K562 (cell line): ENCODE results near the gene VPS13C. TPM values are rescaled to one million over a fixed set of nuclear protein-coding genes. Genes with fewer than 3 reads are reported as not detected.
"Not testable (repeated sequence)": the region's sequence is repeated elsewhere in the genome, so short reads cannot be mapped to it uniquely, and the experiment has no call there.

Experiments used
- ATAC-seq: fragments of 200-7000 bp; cut with Tn5 transposase; 3 replicates; pipeline ENCODE4 v1.9.1; 2020; ENCODE audit warnings: moderate library complexity
- BruUV-seq: library from RNA; stranded (reverse); fragments of 400-500 nt; replicated peaks from 2 replicates; lab custom pipeline; 2021; lab: Mats Ljungman, UMichigan
- CTCF ChIA-PET: fragments of 300-600 bp; formaldehyde crosslinking; extraction: SDS; loops from one replicate; lab custom pipeline; 2021; ENCODE audit warnings: low intra/inter-chr PET ratio; lab: Yijun Ruan, JAX
- POLR2A ChIA-PET: fragments of 300-600, 350-650 bp; sonication (Branson Sonifier 250); formaldehyde crosslinking; extraction: SDS; loops from one replicate; lab custom pipeline; 2021; ENCODE audit warnings: antibody characterized with exemption, inconsistent platforms; lab: Yijun Ruan, JAX
- DNase-seq, 4 experiments: peaks; one replicate each; pipeline versions ENCODE4 v3.0.0 to v3.0.0-alpha.2; 2011 to 2018; ENCODE audit warnings: low spot score in 3 of 4, mixed read lengths in 3 of 4; ENCODE audit errors: extremely low read depth in 1 of 4
- FAIRE-seq: peaks from 2 replicates; lab custom pipeline; 2011; peaks lifted over from hg19 to GRCh38; lab: Jason Lieb, UNC
- H2AFZ ChIP-seq: 2 replicates; pipeline ENCODE4 v1.6.0; 2011; ENCODE audit warnings: low read depth, low read length, control low read depth, inconsistent platforms
- H3K27ac ChIP-seq: fragments of 200-600 bp; 3 replicates; pipeline ENCODE4 v1.8.0; 2011; ENCODE audit warnings: low read depth, mild to moderate bottlenecking, control low read depth, inconsistent platforms, low read length, moderate library complexity, mixed read lengths; ENCODE audit errors: extremely low read depth
- H3K27me3 ChIP-seq, 2 experiments: fragments of 300-600 bp in 1 of 2; 2 replicates in 1 of 2; 3 replicates in 1 of 2; pipeline versions ENCODE4 v1.6.0 to v1.8.0; 2011; ENCODE audit warnings: inconsistent platforms in 2 of 2, low read length in 2 of 2, mild to moderate bottlenecking in 1 of 2, mixed read lengths in 1 of 2, moderate library complexity in 1 of 2; ENCODE audit not compliant: control insufficient read depth in 2 of 2, insufficient read depth in 2 of 2
- H3K36me3 ChIP-seq: fragments of 300-600 bp; 3 replicates; pipeline ENCODE4 v1.8.0; 2011; ENCODE audit warnings: mild to moderate bottlenecking, low read length, inconsistent platforms; ENCODE audit not compliant: control insufficient read depth, insufficient read depth
- H3K4me1 ChIP-seq, 2 experiments: fragments of 200-600 bp in 1 of 2; replicated peaks in 1 of 2; 2 replicates in 1 of 2; 3 replicates in 1 of 2; pipeline versions ENCODE4 v1.5.1 to v1.8.0; 2011; ENCODE audit warnings: inconsistent platforms in 2 of 2, low read length in 2 of 2, mild to moderate bottlenecking in 1 of 2, mixed read lengths in 1 of 2, moderate library complexity in 1 of 2; ENCODE audit not compliant: control insufficient read depth in 2 of 2, insufficient read depth in 2 of 2
- H3K4me2 ChIP-seq: 2 replicates; pipeline ENCODE4 v1.6.1; 2011; ENCODE audit warnings: low read length, control low read depth, inconsistent platforms, mixed read lengths; ENCODE audit not compliant: insufficient read depth
- H3K4me3 ChIP-seq: fragments of 200-600 bp; sonication (generic), shearing (Covaris generic); 2 replicates; pipeline ENCODE4 v1.5.1; 2016; ENCODE audit warnings: control low read depth, inconsistent platforms
- H3K79me2 ChIP-seq: fragments of 200-600 bp; 3 replicates; pipeline ENCODE4 v1.8.0; 2011; ENCODE audit warnings: low read length, inconsistent platforms; ENCODE audit not compliant: control insufficient read depth, insufficient read depth
- H3K9ac ChIP-seq, 2 experiments: 2 replicates each; pipeline versions ENCODE4 v1.6.0 to v1.6.1; 2011; ENCODE audit warnings: low read depth in 2 of 2, low read length in 2 of 2, control low read depth in 1 of 2, inconsistent platforms in 1 of 2, mild to moderate bottlenecking in 1 of 2, mixed read lengths in 1 of 2; ENCODE audit not compliant: insufficient read depth in 1 of 2
- H3K9me1 ChIP-seq: one replicate; pipeline ENCODE4 v1.6.0; 2011; ENCODE audit warnings: inconsistent platforms, mild to moderate bottlenecking, low read length, moderate library complexity; ENCODE audit not compliant: control insufficient read depth, insufficient read depth
- H3K9me3 ChIP-seq: replicated peaks from 2 replicates; pipeline ENCODE4 v1.5.1; 2011; ENCODE audit warnings: low read depth, low read length, inconsistent platforms; ENCODE audit not compliant: control insufficient read depth, insufficient read depth
- H4K20me1 ChIP-seq: replicated peaks from 2 replicates; pipeline ENCODE4 v1.6.1; 2011; ENCODE audit warnings: low read length, inconsistent platforms, mixed read lengths; ENCODE audit not compliant: control insufficient read depth, insufficient read depth
- BCOR ChIP-seq: fragments of 450-650 bp; IDR thresholded peaks from 2 replicates; pipeline ENCODE4 v1.6.1; 2016
- CBFA2T3 ChIP-seq: fragments of 450-650 bp; IDR thresholded peaks from 2 replicates; pipeline ENCODE4 v1.6.1; 2017
- CXXC5 ChIP-seq: fragments of 250-450 bp; sonication (Bioruptor Pico); IDR thresholded peaks from 2 replicates; pipeline ENCODE4 v1.8.0; 2022; ENCODE audit warnings: inconsistent platforms, mild to moderate bottlenecking, moderate library complexity
- HNRNPL ChIP-seq: fragments of 200-400 bp; formaldehyde crosslinking; IDR thresholded peaks from 2 replicates; pipeline ENCODE4 v1.6.1; 2017; ENCODE audit warnings: low read depth, mild to moderate bottlenecking, low read length
- ILF3 ChIP-seq: fragments of 450-650 bp; IDR thresholded peaks from 2 replicates; pipeline ENCODE4 v1.6.1; 2018; ENCODE audit warnings: antibody characterized with exemption, mild to moderate bottlenecking, moderate library complexity, borderline replicate concordance
- KDM1A ChIP-seq, 2 experiments: fragments of 450-650 bp; IDR thresholded peaks; 2 replicates each; pipeline ENCODE4 v1.6.1; 2016; ENCODE audit warnings: mild to moderate bottlenecking in 2 of 2
- KLF6 ChIP-seq: fragments of 250-450 bp; sonication (Bioruptor Pico); IDR thresholded peaks from 2 replicates; pipeline ENCODE4 v1.4.0; 2020; ENCODE audit warnings: mild to moderate bottlenecking, moderate library complexity, borderline replicate concordance
- SMARCE1 ChIP-seq: fragments of 450-650 bp; IDR thresholded peaks from 2 replicates; pipeline ENCODE4 v1.7.1; 2016; ENCODE audit warnings: mild to moderate bottlenecking
- TAL1 ChIP-seq: fragments of 450-650 bp; IDR thresholded peaks from 2 replicates; pipeline ENCODE4 v1.6.1; 2016; ENCODE audit warnings: mild to moderate bottlenecking
- TCF3 ChIP-seq: sonication (generic); formaldehyde crosslinking; IDR thresholded peaks from 2 replicates; pipeline ENCODE4 v1.4.0; 2020; ENCODE audit warnings: mild to moderate bottlenecking, missing genetic modification reagents
- ZNF24 ChIP-seq: fragments of 450-650 bp; IDR thresholded peaks from 2 replicates; pipeline ENCODE4 v1.6.1; 2016
- ZNF384 ChIP-seq: IDR thresholded peaks from 2 replicates; pipeline ENCODE4 v1.6.1; 2012; ENCODE audit warnings: low read depth, low read length, improper control_type of control experiment
- ZNF507 ChIP-seq: conservative IDR thresholded peaks from 2 replicates; pipeline ENCODE4 v1.6.1; 2017; ENCODE audit warnings: missing genetic modification characterization, missing compliant biosample characterization
- WGBS: fragments of 100-300 bp; shearing (Covaris generic); methylation state at CpG from one replicate; pipeline ENCODE4 v1.1.6; 2016; ENCODE audit warnings: low coverage, mixed read lengths; ENCODE audit not compliant: insufficient coverage; ENCODE audit errors: missing lambda C conversion rate; 5-methylcytosine and 5-hydroxymethylcytosine counted together
- in situ Hi-C: fragments of 300-500 bp; cut with MboI; formaldehyde crosslinking; loops from 4 replicates; pipeline ENCODE4 v1.15.0; 2018; ENCODE audit warnings: inconsistent platforms, mixed read lengths
- intact Hi-C: fragments of 100-400 bp; cut with micrococcal nuclease; formaldehyde crosslinking; loops from 2 replicates; pipeline ENCODE4 v1.14.2; 2022
- polyA plus RNA-seq, 8 experiments: library from polyadenylated mRNA; depleted of rRNA in 4 of 8; stranded (reverse) in 5 of 8; unstranded in 3 of 8; fragments of >200 nt; fragmentation: Nextera tagmentation in 2 of 8; fragmentation: Illumina TruSeq in 1 of 8; extraction: Ambion mirVana in 2 of 8; extraction: Trizol in 1 of 8; gene quantifications; 2 replicates each; pipeline versions ENCODE4 v1.2.1 to v1.2.3, GENCODE V29; 2011 to 2014; ENCODE audit warnings: inconsistent platforms in 1 of 8, missing spikeins in 1 of 8
- total RNA-seq, 7 experiments: library from RNA; depleted of rRNA in 6 of 7; stranded (reverse); fragments of >200 nt in 6 of 7; fragmentation: Illumina TruSeq in 2 of 7; extraction: Trizol in 2 of 7; gene quantifications; 2 replicates each; pipeline versions ENCODE4 v1.2.1 to v1.2.3, GENCODE V29; 2011 to 2021; ENCODE audit warnings: low replicate concordance in 1 of 7
- TF ChIP-seq, protein P1 (sequence below): fragments of 450-650 bp; formaldehyde crosslinking; IDR thresholded peaks from 2 replicates; pipeline ENCODE4 v1.4.0; 2020; ENCODE audit warnings: mild to moderate bottlenecking, mixed read lengths
- TF ChIP-seq, protein P2 (sequence below): sonication (generic); IDR thresholded peaks from 2 replicates; pipeline ENCODE4 v1.6.1; 2016

VPS13C gene
- total and polyA plus RNA-seq, 9 of the 15 experiments (the other 6 are each of a cell fraction or from before 2014, with no cell fraction given), result 5.2 to 32.3 (median 15.7) TPM

DNA sequence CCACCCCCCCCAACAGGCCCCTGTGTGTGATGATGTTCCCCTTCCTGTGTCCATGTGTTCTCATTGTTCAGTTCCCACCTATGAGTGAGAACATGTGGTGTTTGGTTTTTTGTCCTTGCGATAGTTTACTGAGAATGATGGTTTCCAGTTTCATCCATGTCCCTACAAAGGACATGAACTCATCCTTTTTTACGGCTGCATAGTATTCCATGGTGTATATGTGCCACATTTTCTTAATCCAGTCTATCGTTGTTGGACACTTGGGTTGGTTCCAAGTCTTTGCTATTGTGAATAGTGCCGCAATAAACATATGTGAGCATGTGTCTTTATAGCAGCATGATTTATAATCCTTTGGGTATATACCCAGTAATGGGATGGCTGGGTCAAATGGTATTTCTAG lies 12.0 kb downstream of the VPS13C start:
- Histone ChIP-seq H3K4me1 (peaks cover 8 to 14% of the 10 kb centered on the region in 2 experiments; a peak in 3 of 5 replicates), H3K79me2 (peaks cover 42% of the 10 kb centered on the region)
- H3K9me3 ChIP-seq, ATAC-seq, in situ Hi-C loops, POLR2A ChIA-PET, H3K4me3 ChIP-seq, H3K9ac ChIP-seq, H4K20me1 ChIP-seq, DNase-seq, FAIRE-seq, CTCF ChIA-PET, H3K27ac ChIP-seq, H3K36me3 ChIP-seq, H3K4me2 ChIP-seq, H3K9me1 ChIP-seq, BruUV-seq, intact Hi-C loops, H3K27me3 ChIP-seq, H2AFZ ChIP-seq: not testable (repeated sequence)
- TF ChIP-seq BCOR (peak; percentile 46; the same call in 1 of the 2 replicates), KDM1A (IDR thresholded peaks at IDR 0.05) (0 out of 4 replicates have a peak, but pooled peaks of 1 of the 2 experiments have one; percentile 23)
- WGBS, result no CpG with 5 or more reads among the region's 4 CpGs

DNA sequence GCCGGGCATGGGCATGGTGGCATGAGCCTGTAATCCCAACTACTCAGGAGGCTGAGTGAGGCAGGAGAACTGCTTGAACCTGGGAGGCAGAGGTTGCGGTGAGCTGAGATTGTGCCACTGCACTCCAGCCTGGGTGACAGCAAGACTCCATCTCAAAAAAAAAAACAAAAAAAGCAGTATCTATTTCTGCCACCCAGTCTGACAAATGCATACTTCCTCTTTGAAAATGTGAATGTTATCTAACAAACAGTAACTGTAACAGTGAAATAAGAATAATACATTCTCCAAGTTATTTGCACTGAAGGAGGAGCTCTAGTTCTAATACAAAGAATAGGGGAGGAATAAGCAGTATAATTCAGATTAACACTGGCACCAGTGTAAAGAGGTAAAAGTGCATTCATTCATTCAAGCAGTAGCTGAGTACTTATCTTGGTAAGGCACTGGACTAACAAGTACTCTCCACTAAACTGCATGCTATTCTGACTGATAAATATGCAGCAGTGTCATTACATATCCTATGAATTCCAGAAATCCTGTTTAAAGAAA lies 12.9 kb downstream of the VPS13C start:
- no peaks in the 10 kb centered on the region for H3K9me1 ChIP-seq
- H3K9ac ChIP-seq, result no peak overlapping the region
- TF ChIP-seq ILF3 (no peak), ZNF384 (no peak), TCF3 (peak; percentile 37), CBFA2T3 (peak; percentile 28; the same call in 1 of the 2 replicates), KLF6 (CRISPR knock-in tag) (no peak), ZNF24 (peak; percentile 68; the same call in 1 of the 2 replicates), TAL1 (0 out of 2 replicates have a peak, but pooled peaks have one; percentile 8), CXXC5 (CRISPR knock-in tag) (no peak), ZNF507 (no peak), SMARCE1 (0 out of 2 replicates have a peak, but pooled peaks have one; percentile 32), HNRNPL (no peak)
- TF ChIP-seq, protein P1, sequence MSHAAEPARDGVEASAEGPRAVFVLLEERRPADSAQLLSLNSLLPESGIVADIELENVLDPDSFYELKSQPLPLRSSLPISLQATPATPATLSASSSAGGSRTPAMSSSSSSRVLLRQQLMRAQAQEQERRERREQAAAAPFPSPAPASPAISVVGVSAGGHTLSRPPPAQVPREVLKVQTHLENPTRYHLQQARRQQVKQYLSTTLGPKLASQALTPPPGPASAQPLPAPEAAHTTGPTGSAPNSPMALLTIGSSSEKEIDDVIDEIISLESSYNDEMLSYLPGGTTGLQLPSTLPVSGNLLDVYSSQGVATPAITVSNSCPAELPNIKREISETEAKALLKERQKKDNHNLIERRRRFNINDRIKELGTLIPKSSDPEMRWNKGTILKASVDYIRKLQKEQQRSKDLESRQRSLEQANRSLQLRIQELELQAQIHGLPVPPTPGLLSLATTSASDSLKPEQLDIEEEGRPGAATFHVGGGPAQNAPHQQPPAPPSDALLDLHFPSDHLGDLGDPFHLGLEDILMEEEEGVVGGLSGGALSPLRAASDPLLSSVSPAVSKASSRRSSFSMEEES (CRISPR knock-in tag), result no peak
- TF ChIP-seq, protein P2, sequence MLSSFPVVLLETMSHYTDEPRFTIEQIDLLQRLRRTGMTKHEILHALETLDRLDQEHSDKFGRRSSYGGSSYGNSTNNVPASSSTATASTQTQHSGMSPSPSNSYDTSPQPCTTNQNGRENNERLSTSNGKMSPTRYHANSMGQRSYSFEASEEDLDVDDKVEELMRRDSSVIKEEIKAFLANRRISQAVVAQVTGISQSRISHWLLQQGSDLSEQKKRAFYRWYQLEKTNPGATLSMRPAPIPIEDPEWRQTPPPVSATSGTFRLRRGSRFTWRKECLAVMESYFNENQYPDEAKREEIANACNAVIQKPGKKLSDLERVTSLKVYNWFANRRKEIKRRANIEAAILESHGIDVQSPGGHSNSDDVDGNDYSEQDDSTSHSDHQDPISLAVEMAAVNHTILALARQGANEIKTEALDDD, result peak; percentile 47; the same call in 1 of the 2 replicates
- H3K79me2 ChIP-seq, result peaks cover 35% of the 10 kb centered on the region
- H3K4me2 ChIP-seq, result no peak overlapping the region
- POLR2A ChIA-PET, result interaction anchor here (0.8 kb wide), 1 partner anchor 12 kb away, joined by 3 read pairs; no protein-coding TSS in a partner anchor
- intact Hi-C loops, result no loop called here
- no peak overlapping the region for H3K27ac ChIP-seq
- WGBS, result 84% methylated on average over 2 of the region's 2 CpGs
- ATAC-seq, result no peak
- no peaks in the 10 kb centered on the region for H3K27me3 ChIP-seq
- CTCF ChIA-PET, result no interaction called here
- H3K9me3 ChIP-seq, result no peaks in the 10 kb centered on the region
- no peaks in the 10 kb centered on the region for H4K20me1 ChIP-seq
- no peak for DNase-seq
- H3K36me3 ChIP-seq, result no peaks in the 10 kb centered on the region
- H2AFZ ChIP-seq, result no peak overlapping the region
- no peak overlapping the region for H3K4me3 ChIP-seq
- peaks cover 8 to 14% of the 10 kb centered on the region in 2 experiments; a peak in 3 of 5 replicates for H3K4me1 ChIP-seq
- in situ Hi-C loops, result no loop called here
- BruUV-seq, result no TSS peak
- no peak for FAIRE-seq
